ENCODE results near the gene PLPPR2. TPM values are rescaled to one million over a fixed set of nuclear protein-coding genes. Genes with fewer than 3 reads are reported as not detected.
"Not testable (repeated sequence)": the region's sequence is repeated elsewhere in the genome, so short reads cannot be mapped to it uniquely, and the experiment has no call there.

The PLPPR2 gene
- total RNA-seq, 1 donor from 2014 or later = 6.9 TPM

DNA sequence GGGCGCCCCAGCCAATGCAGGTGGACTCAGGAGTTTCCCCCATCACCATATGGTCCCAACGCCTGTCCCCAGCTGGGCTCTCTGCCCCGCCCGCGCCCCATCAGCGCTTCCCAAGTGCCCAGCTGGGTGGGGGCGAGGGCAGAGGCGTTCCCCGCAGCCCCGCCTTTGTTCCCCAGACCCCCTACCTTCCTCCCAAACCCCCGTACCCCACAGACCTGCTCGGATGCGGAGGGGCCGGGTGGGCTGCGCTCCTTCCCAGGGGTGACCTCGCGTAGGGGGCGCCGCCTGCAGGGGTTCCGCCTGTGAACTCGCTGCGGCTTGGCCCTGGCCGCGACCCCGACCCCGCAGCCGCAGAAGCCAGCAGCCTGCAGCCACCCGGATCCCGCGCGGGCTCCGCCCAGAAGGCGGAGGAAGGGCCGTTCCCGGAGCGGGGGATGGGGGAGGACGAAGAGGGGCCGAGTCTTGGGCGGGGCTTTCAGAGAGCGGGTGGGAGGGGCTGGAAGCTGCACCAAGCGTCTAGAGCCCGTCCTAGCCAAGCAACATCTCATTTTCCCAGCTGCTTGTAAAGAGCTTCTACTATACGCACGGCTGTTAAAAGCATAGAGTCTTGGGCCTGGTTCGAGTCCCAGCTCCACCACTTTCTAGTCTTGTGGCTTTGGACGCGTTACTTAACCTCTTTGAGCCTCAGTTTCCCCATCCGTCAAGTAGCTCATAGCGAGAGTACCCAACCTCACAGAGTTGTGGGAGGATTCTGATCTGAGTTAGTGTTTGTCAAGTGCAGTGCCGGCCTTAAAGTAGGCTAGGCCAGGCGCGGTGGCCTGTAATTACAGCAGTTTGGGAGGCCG lies 15.8 kb upstream of the PLPPR2 start, which contains the start of gene RAB3D:
Gene RAB3D, minus strand, starts transcription at position 404 of the 845 bp plus-strand sequence. CDS start 2,258 bp downstream, outside the sequence.
- peak; percentile 83 to 84 for DNase-seq (ENCODE audit: low read depth in 2 of 2)

- not testable (repeated sequence) for DNase-seq (ENCODE audit: low read depth in 2 of 2)
These were observed 15.1 kb upstream of the PLPPR2 start for GRCh38 chr19:11340099-11340467.

DNA sequence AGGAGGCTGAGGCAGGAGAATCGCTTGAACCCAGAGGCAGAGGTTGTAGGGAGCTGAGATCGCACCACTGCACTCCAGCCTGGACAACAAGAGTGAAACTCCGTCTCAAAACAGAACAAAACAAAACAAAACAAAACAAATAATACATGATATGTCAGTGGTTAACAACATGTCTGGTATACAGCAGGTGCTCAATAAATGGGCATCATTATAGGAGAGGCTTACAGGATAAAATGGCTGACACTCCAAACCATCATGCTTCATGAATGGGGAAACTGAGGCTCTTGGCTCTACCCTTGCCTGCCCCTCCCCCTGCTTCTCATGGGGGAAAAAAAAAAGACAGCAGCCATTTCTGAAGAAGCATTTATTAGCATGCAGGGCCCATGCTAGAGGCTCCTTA lies 12.8 kb upstream of the PLPPR2 start:
- no peak for DNase-seq (ENCODE audit: low read depth in 2 of 2)

DNA sequence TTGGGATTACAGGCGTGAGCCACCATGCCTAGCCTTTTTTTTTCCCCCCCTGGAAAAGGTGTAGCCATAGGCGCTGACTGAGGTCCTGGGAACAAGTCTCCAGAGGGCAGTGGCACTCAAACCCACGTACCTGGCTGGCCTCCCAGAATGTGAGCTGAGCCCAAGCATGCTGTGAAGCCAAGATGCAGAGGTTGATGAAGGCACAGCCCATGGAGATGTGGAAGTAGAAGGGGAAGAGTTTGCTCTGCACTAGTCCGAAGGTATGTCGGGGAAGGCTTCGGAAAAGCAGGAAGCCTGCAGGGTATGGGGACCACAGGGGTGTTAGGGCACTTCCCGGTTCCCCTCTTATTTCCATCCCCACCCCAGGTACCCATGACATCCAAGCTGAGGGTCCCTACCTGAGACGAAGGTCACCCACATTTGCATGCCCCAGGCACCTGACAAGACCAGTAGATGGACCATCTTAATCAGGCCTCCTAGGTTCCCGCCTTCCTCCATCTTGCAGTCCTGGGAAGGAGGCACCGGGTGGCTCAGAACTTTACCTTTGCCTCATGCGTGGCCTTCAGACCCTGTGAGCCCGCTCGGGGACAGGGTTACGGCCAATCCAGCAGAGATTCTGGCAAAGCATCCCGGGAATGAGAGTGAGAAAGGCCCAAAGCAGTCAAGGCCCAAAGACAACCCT lies 10.0 kb upstream of the PLPPR2 start:
- DNase-seq (ENCODE audit: low read depth in 2 of 2) = no peak

GRCh38 chr19:11346104-11346940 lies 8.9 kb upstream of the PLPPR2 start, which contains the start of the genes CCDC159 and TMEM205:
TSS of gene CCDC159 (plus strand) at chr19:11346519. CDS start at chr19:11346607, 88 bp downstream.
TSS of gene TMEM205 (minus strand) at chr19:11346268. CDS start at chr19:11345619, 649 bp downstream.
- DNase-seq (ENCODE audit: low read depth in 2 of 2) = peak; percentile 99

- no peak for DNase-seq (ENCODE audit: low read depth in 2 of 2)
These were observed 7.6 kb upstream of the PLPPR2 start for GRCh38 chr19:11347546-11348039.

- no peak for DNase-seq (ENCODE audit: low read depth in 2 of 2)
These were observed 6.1 kb upstream of the PLPPR2 start for GRCh38 chr19:11349171-11349570.

DNA sequence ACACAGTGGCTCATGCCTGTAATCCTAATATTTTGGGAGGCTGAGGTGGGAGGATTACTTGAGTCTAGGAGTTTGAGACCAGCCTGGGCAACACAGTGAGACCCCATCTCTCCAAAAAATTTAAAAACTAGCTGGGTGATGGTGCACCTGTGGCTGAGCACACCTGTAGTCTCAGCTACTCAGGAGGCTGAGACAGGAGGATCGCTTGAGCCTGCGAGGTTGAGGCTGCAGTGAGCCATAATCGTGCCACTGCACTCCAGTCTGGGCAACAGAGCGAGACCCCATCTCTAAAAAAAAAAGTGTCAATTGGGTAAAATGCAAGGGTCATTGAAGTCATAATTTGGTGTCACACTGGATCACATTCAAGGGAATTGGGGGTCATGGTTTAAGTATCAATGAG lies 1.1 kb upstream of the PLPPR2 start:
- DNase-seq (ENCODE audit: low read depth in 2 of 2) = not testable (repeated sequence)

DNA sequence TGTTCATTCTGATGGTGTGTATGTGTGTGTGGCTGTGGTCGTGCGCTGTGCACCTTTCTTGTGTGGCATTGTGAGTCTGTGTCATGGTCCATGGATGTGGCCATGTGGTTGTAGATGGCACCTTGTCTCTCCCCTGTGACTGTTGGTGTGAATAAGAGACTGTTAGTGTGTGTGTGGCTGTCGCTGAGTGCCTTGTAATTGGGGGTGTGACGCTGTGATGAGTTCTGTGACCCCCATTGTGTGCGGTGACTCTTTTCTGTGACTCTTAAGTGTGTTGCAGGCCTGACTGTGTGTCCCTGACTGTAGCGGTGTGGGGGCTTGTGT lies 804 bp downstream of the PLPPR2 start:
- DNase-seq (ENCODE audit: low read depth in 2 of 2) = no peak

DNA sequence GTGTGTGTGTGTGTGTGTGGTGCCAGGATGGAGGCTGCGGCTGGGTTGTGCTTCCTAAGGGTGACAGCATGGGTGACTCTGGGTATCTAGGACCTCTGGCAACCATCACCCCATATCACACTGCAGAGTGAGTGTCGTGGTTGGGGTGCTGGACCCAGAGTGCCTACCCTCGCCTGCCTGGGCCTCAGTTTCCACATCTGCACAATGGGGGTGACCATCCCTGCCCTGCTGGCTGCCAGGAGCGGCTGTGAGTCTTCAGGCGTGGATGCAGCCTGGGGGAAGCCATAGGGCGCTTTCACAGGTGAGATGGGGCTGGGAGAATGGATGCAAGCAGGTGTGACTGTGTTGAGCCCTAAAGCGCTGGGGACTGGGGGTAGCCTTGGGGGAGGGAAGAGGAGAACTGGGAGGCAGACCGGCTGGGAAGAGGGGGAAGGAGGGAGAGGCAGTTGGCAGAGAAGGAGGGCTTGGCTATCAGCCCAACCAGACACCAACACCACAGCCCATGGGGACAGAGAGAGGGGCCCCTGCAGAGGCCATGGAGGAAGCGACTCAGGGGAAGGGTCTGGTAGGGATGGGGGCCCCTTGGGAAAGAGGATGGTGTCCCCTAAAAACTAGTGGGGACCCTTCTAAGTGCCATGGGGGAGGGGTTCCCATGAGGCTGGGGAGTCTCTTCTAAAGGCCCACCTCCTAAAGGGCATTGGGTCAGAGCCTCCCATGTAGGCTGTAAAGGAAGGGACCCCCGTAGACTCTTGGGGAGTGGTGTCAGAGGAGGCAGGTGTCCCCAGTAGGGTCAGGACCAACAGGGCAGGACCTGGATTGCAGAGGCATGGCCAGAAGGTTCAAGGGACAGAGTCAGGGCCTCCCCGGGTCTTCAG lies 1.7 kb downstream of the PLPPR2 start:
- DNase-seq (ENCODE audit: low read depth in 2 of 2) = no peak

GRCh38 chr19:11359421-11359820 lies 4.2 kb downstream of the PLPPR2 start:
- DNase-seq (ENCODE audit: low read depth in 2 of 2) = no peak

DNA sequence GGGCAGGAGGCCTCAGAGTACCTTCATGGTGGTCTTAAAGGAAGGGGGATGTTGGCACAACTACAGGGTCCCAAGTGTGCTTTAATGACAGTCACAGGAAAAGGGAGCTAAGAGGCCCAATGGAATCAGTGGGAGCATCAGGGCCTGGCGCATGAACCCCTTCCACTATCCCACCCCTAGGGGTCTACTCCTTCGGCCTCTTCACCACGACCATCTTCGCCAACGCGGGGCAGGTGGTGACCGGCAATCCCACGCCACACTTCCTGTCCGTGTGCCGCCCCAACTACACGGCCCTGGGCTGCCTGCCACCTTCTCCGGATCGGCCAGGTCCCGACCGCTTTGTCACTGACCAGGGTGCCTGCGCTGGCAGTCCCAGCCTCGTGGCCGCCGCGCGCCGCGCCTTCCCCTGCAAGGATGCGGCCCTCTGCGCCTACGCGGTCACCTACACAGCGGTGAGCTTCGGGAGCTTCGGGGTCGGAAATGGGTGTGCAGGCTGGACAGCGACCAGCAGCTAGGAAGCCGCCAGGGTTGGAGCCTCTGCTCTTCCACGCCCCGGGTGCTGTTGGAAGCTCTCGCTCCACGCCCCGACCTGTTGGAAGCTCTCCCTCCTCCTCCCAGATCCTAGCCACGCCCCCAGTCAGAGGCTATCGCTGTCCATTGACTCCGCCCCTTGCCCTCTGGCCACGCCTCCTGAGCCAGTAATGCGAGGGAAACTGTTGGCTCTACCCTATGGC lies 6.0 kb downstream of the PLPPR2 start:
- DNase-seq (ENCODE audit: low read depth in 2 of 2) = peak in 1 of 2 donors; percentile 72

DNA sequence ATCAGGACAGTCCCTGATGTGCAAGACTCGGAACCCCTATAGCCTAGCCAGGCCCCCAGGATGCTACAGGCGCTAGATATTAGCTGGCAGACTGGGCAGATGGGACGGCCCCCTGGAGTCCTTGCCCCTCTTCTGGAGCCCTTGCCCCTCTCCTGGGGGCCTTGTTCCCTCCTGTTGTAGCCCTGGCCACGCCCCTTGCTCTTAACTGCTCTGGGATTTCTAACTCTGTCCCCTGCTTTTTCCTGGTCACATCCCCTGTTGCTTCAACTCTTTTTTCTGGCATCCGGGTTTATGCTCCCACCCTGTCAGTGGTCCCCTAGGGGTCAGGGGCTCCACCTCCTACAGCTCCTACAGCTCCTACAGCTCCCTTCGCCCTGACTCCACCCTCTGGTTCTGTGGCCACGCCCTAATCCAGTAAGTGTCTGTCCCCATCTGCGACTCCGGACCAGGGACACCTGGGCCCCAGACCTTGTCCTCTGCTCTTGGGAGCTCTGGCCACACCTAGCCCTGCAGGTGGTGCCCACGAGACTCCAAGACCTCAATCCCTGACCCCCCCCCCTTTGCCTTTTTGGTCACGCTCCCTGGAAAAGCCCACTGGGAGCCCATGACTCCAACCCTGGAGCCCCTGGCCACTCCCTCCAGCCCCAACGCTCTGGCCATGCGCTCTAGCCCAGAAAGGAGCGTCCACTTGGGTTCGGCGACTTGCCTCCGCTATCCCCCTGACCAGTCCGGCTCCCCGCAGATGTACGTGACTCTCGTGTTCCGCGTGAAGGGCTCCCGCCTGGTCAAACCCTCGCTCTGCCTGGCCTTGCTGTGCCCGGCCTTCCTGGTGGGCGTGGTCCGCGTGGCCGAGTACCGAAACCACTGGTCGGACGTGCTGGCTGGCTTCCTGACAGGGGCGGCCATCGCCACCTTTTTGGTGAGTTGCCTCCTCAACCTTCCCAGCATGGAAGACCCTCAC lies 6.8 kb downstream of the PLPPR2 start:
- DNase-seq (ENCODE audit: low read depth in 2 of 2) = no peak

DNA sequence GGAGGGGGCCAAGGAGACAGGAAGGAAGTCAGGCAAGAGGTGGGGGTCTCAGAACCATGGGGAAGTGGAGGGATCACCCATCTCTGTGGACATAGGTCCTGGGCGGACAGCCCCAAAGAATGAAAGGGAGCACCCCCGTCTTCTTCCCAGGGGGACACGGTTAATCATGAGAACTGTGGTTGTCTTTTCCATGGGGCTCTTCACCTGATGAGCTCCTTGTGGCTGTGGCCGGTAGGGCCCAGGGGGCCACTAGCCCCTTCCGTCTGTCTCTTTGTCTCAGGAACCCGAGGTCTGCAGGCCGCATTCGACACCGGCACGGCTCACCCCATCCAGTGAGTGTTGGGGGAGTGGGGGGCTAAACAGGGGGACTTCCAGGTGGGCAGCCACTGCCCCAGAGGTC lies 8.6 kb downstream of the PLPPR2 start:
- DNase-seq (ENCODE audit: low read depth in 2 of 2) = no peak

- DNase-seq (ENCODE audit: low read depth in 2 of 2) = no peak
These were observed 9.2 kb downstream of the PLPPR2 start for GRCh38 chr19:11364296-11364904.

- no peak for DNase-seq (ENCODE audit: low read depth in 2 of 2)
These were observed 9.7 kb downstream of the PLPPR2 start for GRCh38 chr19:11364935-11365334.

DNA sequence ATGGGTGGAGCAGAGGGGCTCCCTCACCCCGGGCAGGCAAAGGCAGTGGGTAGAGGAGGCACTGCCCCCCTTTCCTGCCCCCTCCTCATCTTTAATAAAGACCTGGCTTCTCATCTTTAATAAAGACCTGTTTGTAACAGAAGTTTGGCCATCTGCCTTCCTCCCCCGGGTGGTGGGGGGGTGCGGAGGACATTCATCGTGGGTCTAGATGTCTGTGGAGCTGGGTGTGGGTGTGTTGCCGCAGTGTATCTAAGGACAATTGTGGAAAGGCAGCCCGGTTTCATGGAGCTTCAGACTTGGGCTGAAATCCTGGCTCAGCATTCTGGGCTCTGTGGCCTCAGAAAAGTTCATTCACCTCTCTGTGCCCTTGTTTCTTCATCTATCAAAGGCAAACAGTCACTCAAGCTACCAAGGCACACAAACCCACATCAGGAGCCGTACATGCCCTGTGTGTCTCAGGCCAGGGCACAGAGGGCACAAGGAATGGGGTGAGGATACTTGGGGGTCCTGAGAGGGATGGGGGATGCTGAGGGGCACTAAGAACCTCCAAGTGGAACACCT lies 10.4 kb downstream of the PLPPR2 start:
- no peak for DNase-seq (ENCODE audit: low read depth in 2 of 2)

GRCh38 chr19:11367528-11367927 lies 12.3 kb downstream of the PLPPR2 start:
- DNase-seq (ENCODE audit: low read depth in 2 of 2) = no peak

Data from lung microvascular endothelial cell (primary cell).